ENCODE data around the gene HAS3.

Gene HAS3

DNA sequence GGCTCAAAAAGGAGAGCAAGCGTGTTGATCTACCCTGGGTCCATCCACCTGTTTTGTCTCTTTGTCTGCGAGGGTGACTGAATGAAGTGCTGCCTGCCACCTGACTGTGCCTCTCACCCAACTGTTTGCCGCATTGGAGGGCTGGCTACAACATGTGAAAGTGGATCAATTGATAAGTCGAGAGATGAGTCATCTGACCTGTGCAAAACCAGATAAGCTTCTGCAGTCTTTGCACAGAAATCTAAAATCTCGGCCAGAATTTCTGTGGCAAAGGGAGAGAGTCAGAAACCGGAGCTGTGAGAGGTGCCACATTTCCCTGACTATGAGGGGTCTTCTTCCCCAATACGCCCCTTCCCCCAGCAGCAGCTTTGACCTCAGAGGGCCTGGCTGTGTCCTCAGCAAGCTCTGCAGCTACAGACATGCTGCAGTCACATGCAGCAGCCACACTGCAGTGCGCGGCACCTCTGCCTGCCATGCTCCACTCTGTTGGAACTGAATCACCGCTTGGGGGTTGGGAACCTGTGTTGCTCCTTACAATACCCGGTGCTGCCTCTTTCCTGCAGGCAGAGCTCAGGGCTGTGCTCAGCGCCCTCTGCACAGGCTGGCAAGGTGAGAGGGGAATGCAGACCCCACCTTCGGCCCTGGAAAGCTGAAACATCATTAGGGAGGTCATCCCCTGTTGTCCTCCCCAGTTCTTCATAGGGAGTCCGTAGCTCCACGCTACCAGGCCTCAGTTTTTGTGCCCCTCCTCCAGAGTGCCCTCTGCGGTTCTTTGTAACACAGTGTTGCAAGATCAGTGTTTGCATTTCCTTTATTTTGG, 16.2 kb upstream of the HAS3 start:
- DNase-seq (ENCODE audit: low spot score) = no peak

DNA sequence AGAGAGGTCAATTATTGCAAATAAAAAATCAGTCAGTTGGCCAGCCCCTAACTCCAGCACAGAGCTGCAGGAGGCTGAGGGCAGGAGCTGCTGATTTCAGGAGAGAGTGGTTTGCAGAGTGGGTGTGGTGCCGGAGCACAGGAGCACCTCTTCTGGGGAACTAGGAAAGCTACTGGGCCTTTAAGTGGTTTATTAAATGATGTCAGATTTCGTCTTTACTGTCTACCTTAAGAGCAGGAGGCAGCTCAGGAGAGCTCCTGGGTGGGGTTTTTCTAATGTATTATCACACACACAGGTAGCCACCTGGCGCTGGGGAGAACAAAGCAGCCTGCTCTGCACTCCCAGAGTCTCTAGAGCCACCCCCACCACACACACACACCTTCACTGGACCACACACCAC, 11.5 kb upstream of the HAS3 start:
- no peak for DNase-seq (ENCODE audit: low spot score)

DNA sequence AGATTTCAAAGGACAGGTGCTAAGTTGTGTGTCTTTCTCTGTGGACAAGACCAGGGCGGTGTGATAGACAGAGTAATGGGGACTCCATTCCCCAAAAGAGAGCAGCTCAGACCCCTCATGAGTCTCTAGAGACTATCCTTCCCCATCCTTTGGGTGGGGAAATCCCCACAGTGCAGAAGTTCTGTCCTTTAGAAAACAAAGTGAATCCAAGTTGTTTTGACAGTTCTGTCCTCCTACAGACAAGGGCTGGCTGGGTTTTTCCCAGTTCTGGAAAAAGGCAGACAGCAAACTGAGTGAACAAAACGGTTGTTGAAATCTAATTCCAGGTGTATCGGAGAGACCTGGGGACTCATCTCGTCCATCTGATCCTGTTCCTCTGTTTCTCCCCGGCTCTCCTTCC, 11.0 kb upstream of the HAS3 start:
- no peak for DNase-seq (ENCODE audit: low spot score)

DNA sequence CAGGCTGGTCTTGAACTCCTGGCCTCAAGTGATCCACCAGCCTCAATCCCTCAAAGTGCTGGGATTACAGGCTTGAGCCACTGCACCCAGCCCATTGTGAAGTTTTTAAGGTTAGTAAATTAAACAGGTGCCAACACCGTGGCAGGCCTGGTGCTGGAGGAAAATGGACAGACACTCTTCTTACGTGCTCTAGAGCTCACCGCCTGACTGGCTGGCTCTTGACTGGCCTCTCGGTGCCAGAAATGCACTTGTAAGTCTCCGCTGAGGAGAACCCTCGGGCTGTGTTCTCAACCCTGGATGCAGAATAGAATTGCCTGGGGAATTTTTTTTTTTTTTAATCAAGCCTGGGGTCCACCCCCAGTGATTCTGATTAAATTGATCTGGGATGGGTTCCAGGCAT, 10.3 kb upstream of the HAS3 start:
- DNase-seq (ENCODE audit: low spot score) = no peak

DNA sequence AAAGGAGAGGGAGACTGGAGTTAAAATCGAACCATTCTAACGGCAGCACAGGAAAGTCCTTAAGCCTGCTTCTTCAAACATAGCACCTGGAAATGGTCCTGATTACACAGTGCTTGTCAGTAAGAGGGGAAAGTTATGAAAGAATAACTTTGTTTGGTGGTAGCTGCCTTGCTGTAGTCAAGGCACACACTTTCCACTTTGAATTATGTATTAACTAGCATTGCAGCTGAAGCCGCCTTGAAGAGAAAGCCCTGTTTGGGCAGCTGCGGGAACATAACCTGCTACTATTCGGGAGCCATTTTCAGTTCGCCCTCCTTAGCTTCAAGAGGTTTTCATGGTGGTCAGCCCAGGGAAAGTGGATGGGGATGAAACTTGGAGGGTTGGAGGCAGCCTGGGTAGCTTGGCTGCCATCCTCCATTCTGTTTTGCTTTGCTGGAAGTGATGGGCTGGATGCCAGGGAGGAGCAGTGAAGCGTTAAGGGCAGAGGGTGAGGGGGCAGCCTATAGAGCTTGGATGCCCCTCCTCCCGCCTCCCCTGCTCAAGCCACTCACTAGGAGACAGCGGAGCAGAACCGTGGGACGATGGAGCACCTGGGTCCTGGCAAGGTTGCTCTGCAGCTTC, 5.3 kb upstream of the HAS3 start:
- no peak for DNase-seq (ENCODE audit: low spot score)

DNA sequence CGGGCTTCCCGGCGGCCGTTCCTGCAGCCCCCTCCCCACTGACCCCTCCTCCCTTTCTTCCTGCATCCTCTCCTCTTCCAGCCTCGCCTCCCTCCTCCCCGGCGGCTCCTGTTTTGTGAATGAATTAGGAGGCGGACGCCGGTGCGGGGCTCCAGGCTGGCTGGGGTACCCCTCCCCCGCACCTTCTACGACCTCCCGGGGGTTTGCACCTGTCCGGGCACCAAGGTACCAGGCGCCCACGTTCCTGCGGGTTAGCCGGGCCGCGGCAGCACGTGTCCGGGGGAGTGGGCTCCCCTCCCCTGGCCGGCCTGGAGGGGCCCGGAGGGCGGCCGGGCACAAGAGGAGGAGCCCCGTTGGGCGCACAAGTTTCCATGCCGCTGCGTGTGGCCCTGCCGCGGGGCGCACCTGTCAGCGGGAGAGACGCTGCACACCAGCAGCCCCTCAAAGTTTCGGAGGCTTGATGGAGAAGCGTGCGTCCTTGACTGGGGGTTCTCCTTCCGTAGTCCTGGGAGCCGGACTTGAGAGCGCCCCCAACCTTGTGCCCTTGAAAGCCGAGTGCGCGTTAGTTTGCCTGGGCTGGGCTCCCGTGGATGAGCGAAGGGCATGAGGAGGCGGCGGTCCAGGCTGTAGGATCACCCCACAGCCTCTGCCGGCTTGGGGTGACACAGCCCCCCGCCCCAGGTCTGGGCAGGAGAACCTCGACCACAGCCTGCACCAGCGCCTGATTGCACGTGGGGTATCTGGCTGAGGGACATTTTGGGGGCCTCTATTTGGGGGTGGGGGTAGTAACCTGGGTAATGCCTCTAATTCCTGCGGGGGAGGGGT, 1.2 kb downstream of the HAS3 start:
- no peak for DNase-seq (ENCODE audit: low spot score)

DNA sequence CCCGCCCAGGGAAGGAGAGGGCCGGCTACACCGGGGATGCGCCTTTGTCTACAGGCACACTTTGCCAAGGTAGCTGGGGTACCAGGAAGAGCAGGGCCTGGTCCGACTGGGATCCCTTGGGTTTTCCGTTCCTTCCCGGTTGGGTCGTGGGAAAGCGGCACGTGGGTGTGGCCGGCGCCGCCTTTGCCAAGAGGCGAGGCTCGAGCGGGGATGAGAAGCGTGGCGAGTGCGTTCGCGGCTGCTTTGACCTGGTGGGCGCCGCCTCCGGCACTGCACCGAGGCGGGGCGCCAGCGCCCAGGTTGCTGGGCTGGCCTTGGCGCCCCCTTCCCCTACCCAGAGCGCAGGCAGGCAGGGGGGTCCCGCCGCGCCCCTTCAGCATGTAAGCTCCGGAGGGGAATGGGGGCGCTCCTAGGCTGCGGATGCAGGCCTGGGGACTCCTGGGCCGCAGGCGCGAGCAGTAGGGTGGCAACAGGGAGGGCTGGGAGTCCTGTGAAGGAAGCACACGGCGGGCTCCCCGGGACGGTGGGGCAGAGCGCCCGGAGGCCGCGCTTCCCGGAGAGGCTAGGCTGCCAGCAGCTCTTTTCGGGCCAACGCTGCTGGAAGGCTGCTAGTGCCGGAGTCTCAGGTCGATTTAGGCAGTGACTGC, 2.0 kb downstream of the HAS3 start:
- DNase-seq (ENCODE audit: low spot score) = no peak

DNA sequence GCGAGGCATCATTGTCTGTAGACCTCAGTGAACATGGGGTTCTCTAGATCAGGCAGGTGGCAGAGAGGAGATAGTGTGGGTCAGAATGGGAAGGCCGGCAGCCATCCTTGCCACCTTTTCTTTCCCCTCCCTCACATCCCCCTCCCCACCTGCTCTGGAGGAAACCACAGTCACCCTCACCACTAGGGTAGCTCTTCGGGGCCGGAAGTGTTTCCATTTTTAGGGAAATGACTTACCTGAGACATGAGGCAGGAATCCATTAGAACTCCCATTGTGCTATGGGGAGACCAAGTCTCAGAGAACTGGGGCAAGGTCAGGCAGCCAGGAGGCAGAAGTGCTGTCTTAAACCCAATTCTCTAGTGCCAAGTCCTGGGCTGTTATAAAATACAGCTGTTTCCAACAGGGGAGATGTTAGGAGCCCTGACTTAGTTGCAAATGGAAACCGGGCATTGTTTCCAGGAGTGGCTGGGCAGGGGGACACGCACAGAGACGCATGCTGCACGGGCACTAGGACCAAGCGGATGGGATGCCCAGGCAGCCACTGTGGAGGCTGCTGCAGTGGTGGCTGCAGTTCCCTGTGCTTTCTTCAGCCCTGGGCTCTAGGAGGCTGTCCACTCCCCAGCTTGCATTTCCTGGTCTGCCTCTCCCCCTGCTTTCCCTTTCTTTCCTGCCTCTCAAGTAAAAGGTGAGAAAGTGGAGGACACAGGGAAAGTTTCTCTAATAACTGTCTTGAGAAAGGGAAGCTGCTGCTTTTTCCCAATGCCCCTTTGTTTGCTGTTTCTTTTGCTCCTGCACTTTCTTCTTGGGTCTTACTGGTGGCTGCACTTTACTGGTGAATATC, 2.8 kb downstream of the HAS3 start:
- no peak for DNase-seq (ENCODE audit: low spot score)

DNA sequence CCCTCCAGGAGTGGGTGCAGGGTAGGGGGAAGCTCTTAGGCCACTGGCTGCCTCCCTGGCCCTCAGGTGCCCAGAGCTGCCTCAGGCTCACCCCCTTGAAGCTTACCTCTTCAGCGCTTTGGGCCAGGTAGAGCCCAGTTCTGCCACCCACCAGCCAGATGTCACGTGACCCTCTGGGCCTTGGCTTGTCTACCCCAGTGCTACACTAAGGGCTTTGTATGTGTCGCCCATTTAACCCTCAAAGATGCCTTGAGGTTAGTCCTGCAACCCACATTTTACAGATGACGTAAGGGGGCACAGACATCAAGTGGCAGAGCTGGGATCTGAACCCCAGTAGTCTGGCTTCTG, 3.4 kb downstream of the HAS3 start:
- no peak for DNase-seq (ENCODE audit: low spot score)

DNA sequence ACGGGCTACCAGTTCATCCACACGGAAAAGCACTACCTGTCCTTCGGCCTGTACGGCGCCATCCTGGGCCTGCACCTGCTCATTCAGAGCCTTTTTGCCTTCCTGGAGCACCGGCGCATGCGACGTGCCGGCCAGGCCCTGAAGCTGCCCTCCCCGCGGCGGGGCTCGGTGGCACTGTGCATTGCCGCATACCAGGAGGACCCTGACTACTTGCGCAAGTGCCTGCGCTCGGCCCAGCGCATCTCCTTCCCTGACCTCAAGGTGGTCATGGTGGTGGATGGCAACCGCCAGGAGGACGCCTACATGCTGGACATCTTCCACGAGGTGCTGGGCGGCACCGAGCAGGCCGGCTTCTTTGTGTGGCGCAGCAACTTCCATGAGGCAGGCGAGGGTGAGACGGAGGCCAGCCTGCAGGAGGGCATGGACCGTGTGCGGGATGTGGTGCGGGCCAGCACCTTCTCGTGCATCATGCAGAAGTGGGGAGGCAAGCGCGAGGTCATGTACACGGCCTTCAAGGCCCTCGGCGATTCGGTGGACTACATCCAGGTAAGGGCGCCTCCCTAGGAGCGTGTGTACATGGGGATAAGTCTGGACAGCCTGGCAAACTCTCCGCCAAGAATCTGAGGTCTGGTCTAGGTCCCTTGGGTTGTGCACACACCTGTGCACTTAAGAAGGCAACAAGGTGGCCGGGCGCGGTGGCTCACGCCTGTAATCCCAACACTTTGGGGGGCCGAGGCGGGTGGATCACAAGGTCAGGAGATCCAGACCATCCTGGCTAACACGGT, 4.2 kb downstream of the HAS3 start:
- DNase-seq (ENCODE audit: low spot score) = no peak

DNA sequence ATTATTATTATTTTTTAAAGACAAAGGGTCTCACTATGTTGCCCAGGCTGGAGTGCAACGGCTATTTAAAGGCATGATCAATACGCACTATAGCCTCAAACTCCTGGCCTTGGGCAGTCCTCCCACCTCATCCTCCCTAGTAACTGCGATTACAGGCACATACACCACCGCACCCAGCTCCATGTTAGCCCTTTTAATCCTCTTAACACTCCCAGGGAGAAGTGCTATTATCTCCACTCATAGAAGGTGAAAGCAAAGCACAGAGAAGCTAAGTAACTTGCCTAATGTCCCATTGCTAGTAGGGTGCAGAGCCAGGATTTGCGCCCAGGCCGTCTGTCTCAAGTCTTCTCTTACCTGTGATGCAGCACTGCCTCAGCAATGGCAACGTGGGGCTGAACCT, 5.0 kb downstream of the HAS3 start:
- no peak for DNase-seq (ENCODE audit: low spot score)

DNA sequence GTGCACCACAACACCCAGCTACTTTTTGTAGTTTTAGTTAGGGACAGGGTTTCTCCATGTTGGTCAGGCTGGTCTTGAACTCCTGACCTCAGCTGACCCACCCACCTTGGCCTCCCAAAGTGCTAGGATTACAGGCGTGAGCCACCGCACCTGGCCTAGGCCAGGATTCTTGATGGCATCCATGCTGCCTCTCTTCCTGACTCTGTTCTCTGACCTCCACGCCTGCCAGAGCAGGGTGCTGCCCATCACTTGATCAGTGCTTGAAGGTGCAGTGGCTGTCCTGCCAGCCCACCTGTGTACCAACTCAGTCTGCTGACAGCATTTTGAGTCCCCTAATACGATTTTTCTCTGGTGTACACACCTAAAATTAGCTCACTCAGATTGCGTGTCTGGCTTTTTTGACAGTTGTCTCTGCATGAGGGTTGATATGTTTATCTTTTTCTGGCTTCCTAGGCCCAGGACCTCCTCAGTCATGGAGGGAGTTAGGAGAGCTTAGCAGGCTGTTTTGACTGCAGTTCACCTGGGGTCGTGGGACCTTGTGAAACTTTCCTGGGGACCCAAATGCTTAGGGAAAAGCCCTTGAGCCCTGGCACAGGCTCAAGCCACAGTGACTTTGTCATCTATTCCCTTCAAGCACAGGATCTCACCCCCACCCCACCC, 5.9 kb downstream of the HAS3 start:
- no peak for DNase-seq (ENCODE audit: low spot score)

DNA sequence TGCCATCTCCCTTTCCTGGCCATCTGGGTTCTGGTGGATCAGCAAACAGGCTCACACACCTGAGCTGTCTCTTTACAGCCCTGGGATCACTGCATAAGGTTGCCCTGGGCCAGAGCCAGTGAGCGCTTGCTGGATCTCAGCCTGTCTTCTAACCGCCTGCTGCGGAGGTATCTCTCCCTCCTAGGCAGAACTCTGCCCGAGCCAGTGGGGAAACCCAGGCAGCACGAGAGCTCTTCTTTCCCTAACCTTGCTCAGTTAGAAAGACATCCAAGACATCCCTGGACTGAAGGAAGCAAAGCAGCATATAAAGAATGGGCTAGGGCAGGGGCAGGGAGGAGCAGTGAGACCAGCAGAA, 6.4 kb downstream of the HAS3 start:
- no peak for DNase-seq (ENCODE audit: low spot score)

DNA sequence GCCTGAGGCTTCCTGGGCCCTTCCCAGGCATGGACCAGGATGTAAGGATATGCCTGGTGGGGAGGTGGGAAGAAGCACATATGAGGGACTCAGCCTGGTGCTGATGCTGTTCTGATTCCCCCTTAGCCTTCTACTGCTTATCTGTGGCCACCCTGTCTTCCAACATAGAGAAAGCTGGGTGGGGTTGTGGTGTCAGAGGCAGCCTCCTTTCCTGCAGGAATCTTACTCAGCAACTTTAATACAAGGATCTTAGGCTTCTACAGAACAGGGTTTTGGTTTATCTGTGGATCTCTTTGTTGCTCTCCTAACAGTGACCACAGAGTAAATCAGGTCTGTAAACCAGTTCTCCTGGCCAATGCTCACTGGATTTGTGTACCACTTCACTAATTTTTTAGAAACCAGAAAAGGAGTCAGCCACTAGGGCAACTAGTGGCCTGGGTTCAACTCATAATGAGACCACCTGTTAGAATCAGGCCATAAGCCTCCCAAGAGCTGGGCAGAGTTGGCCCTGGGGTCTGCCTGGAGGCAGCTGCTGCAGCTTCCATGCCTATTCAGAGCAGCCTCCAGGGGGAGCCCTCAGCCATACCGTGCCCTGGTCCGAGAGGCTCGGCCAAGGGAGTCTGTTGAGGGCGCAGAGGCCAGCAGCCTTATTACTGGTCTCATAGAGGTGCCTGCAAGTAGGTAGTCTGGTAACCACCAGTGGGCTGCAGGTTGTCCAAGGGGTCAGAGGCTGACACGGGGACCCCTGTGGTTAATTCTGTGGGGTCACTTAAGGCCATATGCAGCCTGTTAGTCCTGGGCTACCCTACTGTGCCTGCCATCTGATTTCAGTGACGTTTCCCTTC, 7.1 kb downstream of the HAS3 start:
- peak; percentile 17 for DNase-seq (ENCODE audit: low spot score)

DNA sequence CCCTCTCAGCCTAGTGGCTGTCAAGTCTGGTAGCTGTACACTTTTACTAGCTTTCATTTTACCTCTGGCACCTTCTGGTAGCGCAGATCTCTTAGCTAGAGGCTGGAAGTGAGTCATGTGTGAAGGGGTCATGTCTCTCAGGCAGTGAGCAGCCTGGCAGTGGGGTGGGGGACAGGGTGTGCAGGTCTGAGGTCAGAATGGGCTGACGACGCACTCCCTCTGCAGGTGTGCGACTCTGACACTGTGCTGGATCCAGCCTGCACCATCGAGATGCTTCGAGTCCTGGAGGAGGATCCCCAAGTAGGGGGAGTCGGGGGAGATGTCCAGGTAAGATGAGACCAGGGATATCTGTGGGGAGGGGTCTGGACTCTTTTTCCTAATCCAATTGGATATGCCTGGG, 7.8 kb downstream of the HAS3 start:
- DNase-seq (ENCODE audit: low spot score) = no peak

DNA sequence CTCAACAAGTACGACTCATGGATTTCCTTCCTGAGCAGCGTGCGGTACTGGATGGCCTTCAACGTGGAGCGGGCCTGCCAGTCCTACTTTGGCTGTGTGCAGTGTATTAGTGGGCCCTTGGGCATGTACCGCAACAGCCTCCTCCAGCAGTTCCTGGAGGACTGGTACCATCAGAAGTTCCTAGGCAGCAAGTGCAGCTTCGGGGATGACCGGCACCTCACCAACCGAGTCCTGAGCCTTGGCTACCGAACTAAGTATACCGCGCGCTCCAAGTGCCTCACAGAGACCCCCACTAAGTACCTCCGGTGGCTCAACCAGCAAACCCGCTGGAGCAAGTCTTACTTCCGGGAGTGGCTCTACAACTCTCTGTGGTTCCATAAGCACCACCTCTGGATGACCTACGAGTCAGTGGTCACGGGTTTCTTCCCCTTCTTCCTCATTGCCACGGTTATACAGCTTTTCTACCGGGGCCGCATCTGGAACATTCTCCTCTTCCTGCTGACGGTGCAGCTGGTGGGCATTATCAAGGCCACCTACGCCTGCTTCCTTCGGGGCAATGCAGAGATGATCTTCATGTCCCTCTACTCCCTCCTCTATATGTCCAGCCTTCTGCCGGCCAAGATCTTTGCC, 9.0 kb downstream of the HAS3 start:
- no peak for DNase-seq (ENCODE audit: low spot score)

DNA sequence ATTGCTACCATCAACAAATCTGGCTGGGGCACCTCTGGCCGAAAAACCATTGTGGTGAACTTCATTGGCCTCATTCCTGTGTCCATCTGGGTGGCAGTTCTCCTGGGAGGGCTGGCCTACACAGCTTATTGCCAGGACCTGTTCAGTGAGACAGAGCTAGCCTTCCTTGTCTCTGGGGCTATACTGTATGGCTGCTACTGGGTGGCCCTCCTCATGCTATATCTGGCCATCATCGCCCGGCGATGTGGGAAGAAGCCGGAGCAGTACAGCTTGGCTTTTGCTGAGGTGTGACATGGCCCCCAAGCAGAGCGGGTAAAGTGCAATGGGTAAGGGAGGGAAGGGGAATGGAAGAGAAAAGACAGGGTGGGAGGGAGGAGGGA, 9.5 kb downstream of the HAS3 start:
- no peak for DNase-seq (ENCODE audit: low spot score)

DNA sequence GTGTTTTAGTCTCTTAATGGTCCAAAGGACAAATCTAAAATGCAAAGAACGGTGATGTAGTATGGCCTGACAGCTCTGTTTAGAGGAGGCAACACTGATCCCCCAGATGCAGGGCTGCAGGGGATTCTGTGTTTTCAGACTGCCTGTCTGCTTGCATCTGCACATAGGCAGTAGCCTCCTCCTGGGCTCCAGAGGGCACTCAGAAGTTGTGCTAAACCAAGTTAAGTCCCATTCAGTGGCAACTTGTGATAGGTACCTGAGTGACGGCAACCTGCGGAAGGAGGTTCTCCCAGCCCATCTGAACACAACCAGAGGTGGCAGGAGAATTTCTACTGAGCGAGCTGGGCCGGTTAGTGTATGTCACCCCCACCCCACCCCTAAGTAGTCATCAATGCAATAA, 9.9 kb downstream of the HAS3 start:
- DNase-seq (ENCODE audit: low spot score) = no peak

DNA sequence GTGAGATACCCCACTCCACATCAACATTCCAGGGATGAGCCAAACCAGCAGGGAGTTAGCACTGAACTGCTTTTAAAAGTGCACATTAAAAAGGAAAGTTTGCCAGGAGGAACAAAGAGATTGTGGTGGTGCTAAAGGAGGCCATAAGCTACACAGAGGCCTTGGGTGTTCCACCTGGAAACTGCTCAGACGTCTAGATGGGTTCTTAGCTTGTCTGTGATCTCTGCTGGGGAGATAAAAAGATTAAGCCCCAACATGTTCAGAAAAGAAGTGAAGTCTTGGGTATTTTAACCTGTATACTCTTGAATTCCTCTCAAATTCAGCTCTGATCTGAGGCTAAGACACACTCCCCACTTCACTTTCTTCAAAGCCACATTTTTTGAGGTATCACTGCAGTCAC, 10.4 kb downstream of the HAS3 start:
- DNase-seq (ENCODE audit: low spot score) = no peak

Measured in CD4-positive, alpha-beta T cell treated with Interleukin-6 at 100 ng/mL for 8 hours (primary cell).